NB4 (cell line): ENCODE results near the gene CAMTA1.
"Not testable (repeated sequence)": the region's sequence is repeated elsewhere in the genome, so short reads cannot be mapped to it uniquely, and the experiment has no call there.

Experiments
- TF ChIP-seq, protein P1 (sequence below): IDR thresholded peaks from one replicate; pipeline ENCODE4 v1.5.1; 2012; ENCODE audit warnings: low read depth, low read length
- TF ChIP-seq, protein P2 (sequence below): IDR thresholded peaks from 2 replicates; pipeline ENCODE4 v1.6.1; 2011; ENCODE audit warnings: low read depth, low read length

DNA sequence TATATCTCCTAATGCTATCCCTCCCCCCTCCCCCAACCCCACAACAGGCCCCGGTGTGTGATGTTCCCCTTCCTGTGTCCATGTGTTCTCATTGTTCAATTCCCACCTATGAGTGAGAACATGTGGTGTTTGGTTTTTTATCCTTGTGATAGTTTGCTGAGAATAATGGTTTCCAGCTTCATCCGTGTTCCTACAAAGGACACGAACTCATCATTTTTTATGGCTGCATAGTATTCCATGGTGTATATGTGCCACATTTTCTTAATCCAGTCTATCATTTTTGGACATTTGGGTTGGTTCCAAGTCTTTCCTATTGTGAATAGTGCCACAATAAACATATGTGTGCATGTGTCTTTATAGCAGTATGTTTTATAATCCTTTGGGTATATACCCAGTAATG is 812.8 kb downstream of the CAMTA1 start:
- TF ChIP-seq, protein P1, sequence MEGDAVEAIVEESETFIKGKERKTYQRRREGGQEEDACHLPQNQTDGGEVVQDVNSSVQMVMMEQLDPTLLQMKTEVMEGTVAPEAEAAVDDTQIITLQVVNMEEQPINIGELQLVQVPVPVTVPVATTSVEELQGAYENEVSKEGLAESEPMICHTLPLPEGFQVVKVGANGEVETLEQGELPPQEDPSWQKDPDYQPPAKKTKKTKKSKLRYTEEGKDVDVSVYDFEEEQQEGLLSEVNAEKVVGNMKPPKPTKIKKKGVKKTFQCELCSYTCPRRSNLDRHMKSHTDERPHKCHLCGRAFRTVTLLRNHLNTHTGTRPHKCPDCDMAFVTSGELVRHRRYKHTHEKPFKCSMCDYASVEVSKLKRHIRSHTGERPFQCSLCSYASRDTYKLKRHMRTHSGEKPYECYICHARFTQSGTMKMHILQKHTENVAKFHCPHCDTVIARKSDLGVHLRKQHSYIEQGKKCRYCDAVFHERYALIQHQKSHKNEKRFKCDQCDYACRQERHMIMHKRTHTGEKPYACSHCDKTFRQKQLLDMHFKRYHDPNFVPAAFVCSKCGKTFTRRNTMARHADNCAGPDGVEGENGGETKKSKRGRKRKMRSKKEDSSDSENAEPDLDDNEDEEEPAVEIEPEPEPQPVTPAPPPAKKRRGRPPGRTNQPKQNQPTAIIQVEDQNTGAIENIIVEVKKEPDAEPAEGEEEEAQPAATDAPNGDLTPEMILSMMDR = not testable (repeated sequence)
- TF ChIP-seq, protein P2, sequence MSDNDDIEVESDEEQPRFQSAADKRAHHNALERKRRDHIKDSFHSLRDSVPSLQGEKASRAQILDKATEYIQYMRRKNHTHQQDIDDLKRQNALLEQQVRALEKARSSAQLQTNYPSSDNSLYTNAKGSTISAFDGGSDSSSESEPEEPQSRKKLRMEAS = not testable (repeated sequence)
